IMR-90 (cell line): ENCODE data around the gene COL27A1. TPM values are rescaled to one million over a fixed set of nuclear protein-coding genes. Genes with fewer than 3 reads are reported as not detected.

Experiments used
- ATAC-seq: fragments of 200-7000 bp; cut with Tn5 transposase; 2 replicates; pipeline ENCODE4 v1.9.1; 2020; ENCODE audit warnings: low read depth, mild to moderate bottlenecking, moderate library complexity
- BruUV-seq: library from RNA; stranded (reverse); fragments of 400-500 nt; replicated peaks from 2 replicates; lab custom pipeline; 2021; lab: Mats Ljungman, UMichigan
- CTCF ChIA-PET: fragments of 300-600 bp; formaldehyde crosslinking; extraction: SDS; loops from one replicate; lab custom pipeline; 2021; ENCODE audit warnings: antibody characterized with exemption; lab: Yijun Ruan, JAX
- POLR2A ChIA-PET: fragments of 300-600 bp; sonication (Branson Sonifier 250); formaldehyde crosslinking; loops from one replicate; lab custom pipeline; 2022; ENCODE audit warnings: antibody characterized with exemption; ENCODE audit not compliant: unreplicated experiment; lab: Charles Lee
- DNase-seq: peaks from one replicate; pipeline ENCODE4 v3.0.0; 2013
- H2AFZ ChIP-seq: replicated peaks from 2 replicates; pipeline ENCODE3; 2013; ENCODE audit warnings: low read length, mild to moderate bottlenecking; ENCODE audit not compliant: poor library complexity
- H2AK5ac ChIP-seq: 2 replicates; pipeline ENCODE4 v1.6.1; 2013; ENCODE audit warnings: low read depth, low read length, inconsistent platforms
- H2AK9ac ChIP-seq: replicated peaks from 2 replicates; pipeline ENCODE3; 2013; ENCODE audit warnings: mild to moderate bottlenecking, low read depth, low read length, moderate library complexity; ENCODE audit not compliant: poor library complexity
- H2BK120ac ChIP-seq: 2 replicates; pipeline ENCODE4 v1.6.1; 2013; ENCODE audit warnings: low read depth, low read length, inconsistent platforms
- H2BK15ac ChIP-seq: 3 replicates; pipeline ENCODE4 v1.6.1; 2013; ENCODE audit warnings: low read depth, low read length, inconsistent platforms
- H2BK20ac ChIP-seq: 2 replicates; pipeline ENCODE4 v1.6.1; 2013; ENCODE audit warnings: low read depth, mild to moderate bottlenecking, inconsistent platforms, low read length, moderate library complexity
- H2BK5ac ChIP-seq: 2 replicates; pipeline ENCODE4 v1.6.1; 2013; ENCODE audit warnings: mild to moderate bottlenecking, low read depth, low read length, inconsistent platforms; ENCODE audit not compliant: poor library complexity, severe bottlenecking
- H3K14ac ChIP-seq: replicated peaks from 2 replicates; pipeline ENCODE4 v1.6.1; 2013; ENCODE audit warnings: low read depth, low read length, inconsistent platforms
- H3K18ac ChIP-seq: 2 replicates; pipeline ENCODE4 v1.6.1; 2013; ENCODE audit warnings: low read depth, low read length, control low read depth
- H3K23ac ChIP-seq: 2 replicates; pipeline ENCODE4 v1.6.1; 2013; ENCODE audit warnings: low read depth, low read length, inconsistent platforms
- H3K27ac ChIP-seq: 2 replicates; pipeline ENCODE4 v1.5.1; 2013; ENCODE audit warnings: mild to moderate bottlenecking, control low read depth, low read length; ENCODE audit not compliant: insufficient read depth
- H3K27me3 ChIP-seq: 2 replicates; pipeline ENCODE4 v1.6.1; 2013; ENCODE audit warnings: low read length; ENCODE audit not compliant: control insufficient read depth, insufficient read depth
- H3K36me3 ChIP-seq: 2 replicates; pipeline ENCODE4 v1.6.1; 2013; ENCODE audit warnings: low read length, mixed read lengths; ENCODE audit not compliant: control insufficient read depth, insufficient read depth
- H3K4ac ChIP-seq: 2 replicates; pipeline ENCODE4 v1.6.1; 2013; ENCODE audit warnings: low read depth, low read length, inconsistent platforms
- H3K4me1 ChIP-seq: 2 replicates; pipeline ENCODE4 v1.6.1; 2013; ENCODE audit warnings: low read length, mixed read lengths; ENCODE audit not compliant: control insufficient read depth, insufficient read depth
- H3K4me2 ChIP-seq: 2 replicates; pipeline ENCODE4 v1.6.1; 2013; ENCODE audit warnings: low read depth, mild to moderate bottlenecking, control low read depth, low read length, moderate library complexity
- H3K4me3 ChIP-seq: 2 replicates; pipeline ENCODE4 v1.5.1; 2013; ENCODE audit warnings: low read depth, mild to moderate bottlenecking, control low read depth, low read length, moderate library complexity; ENCODE audit not compliant: insufficient read depth
- H3K56ac ChIP-seq: 2 replicates; pipeline ENCODE4 v1.6.1; 2013; ENCODE audit warnings: low read length, inconsistent platforms; ENCODE audit not compliant: insufficient read depth; ENCODE audit errors: extremely low read depth
- H3K79me1 ChIP-seq, 2 experiments: 2 replicates each; pipeline ENCODE4 v1.6.1; 2013; ENCODE audit warnings: low read length in 2 of 2, inconsistent platforms in 1 of 2, low read depth in 1 of 2
- H3K9ac ChIP-seq: 2 replicates; pipeline ENCODE4 v1.6.1; 2013; ENCODE audit warnings: low read depth, low read length, control low read depth
- H3K9me1 ChIP-seq: 2 replicates; pipeline ENCODE4 v1.6.1; 2013; ENCODE audit warnings: low read length, inconsistent platforms; ENCODE audit not compliant: insufficient read depth
- H3K9me3 ChIP-seq: 2 replicates; pipeline ENCODE4 v1.6.1; 2013; ENCODE audit warnings: low read length; ENCODE audit not compliant: control insufficient read depth, insufficient read depth
- H4K20me1 ChIP-seq: 2 replicates; pipeline ENCODE4 v1.6.1; 2013; ENCODE audit warnings: low read length, inconsistent platforms; ENCODE audit not compliant: insufficient read depth
- H4K5ac ChIP-seq: 2 replicates; pipeline ENCODE4 v1.6.1; 2013; ENCODE audit warnings: mild to moderate bottlenecking, low read depth, low read length, control low read depth
- H4K8ac ChIP-seq, 2 experiments: 2 replicates each; pipeline ENCODE4 v1.6.1; 2013; ENCODE audit warnings: low read depth in 2 of 2, low read length in 2 of 2, control low read depth in 1 of 2, inconsistent platforms in 1 of 2
- H4K91ac ChIP-seq: 2 replicates; pipeline ENCODE4 v1.6.1; 2013; ENCODE audit warnings: low read depth, low read length, inconsistent platforms; ENCODE audit not compliant: insufficient read depth
- BHLHE40 ChIP-seq: fragments of 150-350 bp; IDR thresholded peaks from 2 replicates; pipeline ENCODE4 v1.6.1; 2016; ENCODE audit warnings: mild to moderate bottlenecking, low read depth, low read length
- CEBPB ChIP-seq: IDR thresholded peaks from 2 replicates; pipeline ENCODE4 v1.6.1; 2012; ENCODE audit warnings: low read depth, low read length, improper control_type of control experiment
- CHD1 ChIP-seq: IDR thresholded peaks from 2 replicates; pipeline ENCODE4 v1.6.1; 2012; ENCODE audit warnings: low read depth, low read length, improper control_type of control experiment
- MAFK ChIP-seq: IDR thresholded peaks from 2 replicates; pipeline ENCODE4 v1.6.1; 2012; ENCODE audit warnings: low read depth, low read length, improper control_type of control experiment
- MAZ ChIP-seq: IDR thresholded peaks from 2 replicates; pipeline ENCODE4 v1.6.1; 2012; ENCODE audit warnings: low read depth, mild to moderate bottlenecking, low read length, improper control_type of control experiment, moderate library complexity, borderline replicate concordance
- MXI1 ChIP-seq: IDR thresholded peaks from 2 replicates; pipeline ENCODE4 v1.6.1; 2012; ENCODE audit warnings: low read depth, mild to moderate bottlenecking, low read length, moderate library complexity, borderline replicate concordance
- NFE2L2 ChIP-seq: fragments of 150-350 bp; IDR thresholded peaks from 2 replicates; pipeline ENCODE4 v1.6.1; 2016; ENCODE audit warnings: low read depth, mild to moderate bottlenecking, low read length
- POLR2A ChIP-seq: IDR thresholded peaks from 2 replicates; pipeline ENCODE4 v1.6.1; 2012; ENCODE audit warnings: mild to moderate bottlenecking, low read depth, low read length
- RAD21 ChIP-seq: IDR thresholded peaks from 2 replicates; pipeline ENCODE4 v1.6.1; 2012; ENCODE audit warnings: low read length, improper control_type of control experiment
- RCOR1 ChIP-seq: IDR thresholded peaks from 2 replicates; pipeline ENCODE4 v1.6.1; 2012; ENCODE audit warnings: mild to moderate bottlenecking, low read length, improper control_type of control experiment; ENCODE audit not compliant: insufficient replicate concordance
- RFX5 ChIP-seq: IDR thresholded peaks from 2 replicates; pipeline ENCODE4 v1.8.0; 2012; ENCODE audit warnings: low read depth, mild to moderate bottlenecking, low read length, moderate library complexity
- SMC3 ChIP-seq: fragments of 150-350 bp; IDR thresholded peaks from 2 replicates; pipeline ENCODE4 v1.6.1; 2016; ENCODE audit warnings: low read depth, mild to moderate bottlenecking, antibody characterized with exemption, low read length, moderate library complexity
- WGBS, 2 experiments: methylation state at CpG; one replicate each; pipeline versions ENCODE4 v1.1.5 to v1.1.7; 2013; ENCODE audit warnings: missing lambda C conversion rate in 2 of 2; ENCODE audit not compliant: insufficient read length in 1 of 2; ENCODE audit errors: extremely low coverage in 2 of 2; 5-methylcytosine and 5-hydroxymethylcytosine counted together
- dilution Hi-C: fragments of 300-500 bp; cut with HindIII; formaldehyde crosslinking; loops from one replicate; pipeline ENCODE4 v1.14.3; 2018; ENCODE audit warnings: low sequenced_read_pairs; ENCODE audit not compliant: unreplicated experiment
- in situ Hi-C: fragments of 300-500 bp; cut with MboI; formaldehyde crosslinking; loops from 3 replicates; pipeline ENCODE4 v1.14.3; 2019; ENCODE audit warnings: low sequenced_read_pairs, inconsistent platforms, mixed read lengths
- intact Hi-C: fragments of 100-400 bp; cut with micrococcal nuclease; formaldehyde crosslinking; loops from 2 replicates; pipeline ENCODE4 v1.10.0; 2022
- polyA plus RNA-seq, 3 experiments: library from polyadenylated mRNA; depleted of rRNA; stranded (reverse); fragments of >200 nt; gene quantifications; 2 replicates each; pipeline ENCODE4 v1.2.3, GENCODE V29; 2012; ENCODE audit warnings: low replicate concordance in 1 of 3
- total RNA-seq: library from RNA; depleted of rRNA; stranded (reverse); fragments of >200 nt; gene quantifications from 2 replicates; pipeline ENCODE4 v1.2.3, GENCODE V29; 2012
- TF ChIP-seq, protein P1 (sequence below): fragments of 150-350 bp; IDR thresholded peaks from 2 replicates; pipeline ENCODE4 v1.6.1; 2016; ENCODE audit warnings: low read depth, mild to moderate bottlenecking, low read length, moderate library complexity, borderline replicate concordance
- TF ChIP-seq, protein P2 (sequence below): fragments of 150-350 bp; IDR thresholded peaks from 2 replicates; pipeline ENCODE4 v1.6.1; 2017; ENCODE audit warnings: mild to moderate bottlenecking, antibody characterized with exemption, low read length, low read depth

Gene COL27A1
- total and polyA plus RNA-seq, 2 of the 4 experiments (the other 2 are of a cell fraction), result 3.2 to 18.3 TPM

- no peak overlapping the region for H3K23ac ChIP-seq
- no peak overlapping the region for H4K5ac ChIP-seq
- H3K36me3 ChIP-seq, result peaks cover 6% of the 10 kb centered on the region; the same call in 1 of the 2 replicates
- BruUV-seq, result no TSS peak
- no peak overlapping the region for H2AK9ac ChIP-seq
- H2AK5ac ChIP-seq, result peak overlapping the region; percentile 54; the same call in 1 of the 2 replicates
- ChIA-PET POLR2A (no interaction called here), CTCF (no interaction called here)
- TF ChIP-seq CEBPB, result no peak
- TF ChIP-seq MAZ, result no peak
- TF ChIP-seq, protein P1, sequence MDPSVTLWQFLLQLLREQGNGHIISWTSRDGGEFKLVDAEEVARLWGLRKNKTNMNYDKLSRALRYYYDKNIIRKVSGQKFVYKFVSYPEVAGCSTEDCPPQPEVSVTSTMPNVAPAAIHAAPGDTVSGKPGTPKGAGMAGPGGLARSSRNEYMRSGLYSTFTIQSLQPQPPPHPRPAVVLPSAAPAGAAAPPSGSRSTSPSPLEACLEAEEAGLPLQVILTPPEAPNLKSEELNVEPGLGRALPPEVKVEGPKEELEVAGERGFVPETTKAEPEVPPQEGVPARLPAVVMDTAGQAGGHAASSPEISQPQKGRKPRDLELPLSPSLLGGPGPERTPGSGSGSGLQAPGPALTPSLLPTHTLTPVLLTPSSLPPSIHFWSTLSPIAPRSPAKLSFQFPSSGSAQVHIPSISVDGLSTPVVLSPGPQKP, result no peak
- TF ChIP-seq RAD21, result no peak
- TF ChIP-seq BHLHE40, result no peak
- no peak for TF ChIP-seq MXI1
- TF ChIP-seq SMC3, result no peak
- no peak for TF ChIP-seq MAFK
- no peak for TF ChIP-seq RFX5
- no peak for TF ChIP-seq POLR2A
- no peak for TF ChIP-seq RCOR1
- TF ChIP-seq CHD1, result no peak
- TF ChIP-seq NFE2L2, result no peak
- TF ChIP-seq, protein P2, sequence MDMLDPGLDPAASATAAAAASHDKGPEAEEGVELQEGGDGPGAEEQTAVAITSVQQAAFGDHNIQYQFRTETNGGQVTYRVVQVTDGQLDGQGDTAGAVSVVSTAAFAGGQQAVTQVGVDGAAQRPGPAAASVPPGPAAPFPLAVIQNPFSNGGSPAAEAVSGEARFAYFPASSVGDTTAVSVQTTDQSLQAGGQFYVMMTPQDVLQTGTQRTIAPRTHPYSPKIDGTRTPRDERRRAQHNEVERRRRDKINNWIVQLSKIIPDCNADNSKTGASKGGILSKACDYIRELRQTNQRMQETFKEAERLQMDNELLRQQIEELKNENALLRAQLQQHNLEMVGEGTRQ, result no peak
- 100% methylated on average over 1 of the region's 14 CpGs; no CpG with 5 or more reads in 1 of the 2 experiments for WGBS, 2 experiments
- H3K4me3 ChIP-seq, result no peak overlapping the region
- no peak overlapping the region for H4K8ac ChIP-seq
- H2BK5ac ChIP-seq, result no peak overlapping the region
- H3K79me1 ChIP-seq, result peaks cover 0 to 38% of the 10 kb centered on the region in 2 experiments; a peak in 3 of 4 replicates
- H3K14ac ChIP-seq, result no peak overlapping the region
- dilution Hi-C loops, result no loop called here
- peak overlapping the region; percentile 41 for H3K4ac ChIP-seq
- in situ Hi-C loops, result no loop called here
- H3K27ac ChIP-seq, result no peak overlapping the region
- H2BK15ac ChIP-seq, result peak overlapping the region; percentile 8; the same call in 1 of the 3 replicates
- no peak overlapping the region for H3K18ac ChIP-seq
- ATAC-seq (no peak), DNase-seq (no peak)
- peaks cover 41% of the 10 kb centered on the region for H3K9me1 ChIP-seq
- no peaks in the 10 kb centered on the region; the same call in 1 of the 2 replicates for H4K20me1 ChIP-seq
- H3K56ac ChIP-seq, result no peak overlapping the region
- H2BK120ac ChIP-seq, result no peak overlapping the region
- H3K9me3 ChIP-seq, result no peaks in the 10 kb centered on the region
- H3K4me2 ChIP-seq, result no peak overlapping the region
- H4K91ac ChIP-seq, result no peak overlapping the region
- H2BK20ac ChIP-seq, result no peak overlapping the region
- H3K27me3 ChIP-seq, result no peaks in the 10 kb centered on the region
- no peak overlapping the region for H2AFZ ChIP-seq
- no peak overlapping the region for H3K9ac ChIP-seq
- H3K4me1 ChIP-seq, result peaks cover 32% of the 10 kb centered on the region
- intact Hi-C loops, result no loop called here
Measured at GRCh38 chr9:114283551-114284111, 128.3 kb downstream of the COL27A1 start.
